Cardiac muscle cell (in vitro differentiated cells and primary cell): Measurements from ENCODE around the gene HOXA5. TPM values are rescaled to one million over a fixed set of nuclear protein-coding genes. Genes with fewer than 3 reads are reported as not detected.

Source experiments
- DNase-seq, 2 donors: peaks; one replicate each; pipeline versions ENCODE4 v3.0.0 to v3.0.0-alpha.2; 2010 to 2017; ENCODE audit warnings: low read depth in 1 of 2, low spot score in 1 of 2
- H3K27ac ChIP-seq: fragments of 200-600 bp; sonication (generic); 2 replicates; pipeline ENCODE4 v1.5.1; 2016
- H3K27me3 ChIP-seq: fragments of 200-600 bp; sonication (generic); 2 replicates; pipeline ENCODE4 v1.6.0; 2016; ENCODE audit warnings: control low read depth
- H3K36me3 ChIP-seq: fragments of 200-600 bp; sonication (generic); 2 replicates; pipeline ENCODE4 v1.5.1; 2016; ENCODE audit warnings: control low read depth
- H3K4me1 ChIP-seq: fragments of 200-600 bp; sonication (generic); 2 replicates; pipeline ENCODE4 v1.8.1; 2017; ENCODE audit warnings: low read depth, mild to moderate bottlenecking, mixed run types
- H3K4me3 ChIP-seq: fragments of 200-600 bp; sonication (generic); 2 replicates; pipeline ENCODE4 v1.5.1; 2016; ENCODE audit warnings: mild to moderate bottlenecking
- H3K9me3 ChIP-seq: fragments of 200-600 bp; sonication (generic); 2 replicates; pipeline ENCODE4 v1.5.1; 2017; ENCODE audit warnings: low read depth, mild to moderate bottlenecking, control low read depth
- CTCF ChIP-seq: IDR thresholded peaks from 2 replicates; pipeline ENCODE4 v1.5.1; 2012; ENCODE audit warnings: low read depth, mild to moderate bottlenecking, low read length
- polyA plus RNA-seq: library from polyadenylated mRNA; unstranded; fragments of >200 nt; fragmentation: Nextera tagmentation; extraction: Ambion mirVana; gene quantifications from 2 replicates; pipeline ENCODE4 v1.2.1, GENCODE V29; 2016
- total RNA-seq: library from RNA; depleted of rRNA; stranded (reverse); fragments of >200 nt; gene quantifications from 2 replicates; pipeline ENCODE4 v1.2.3, GENCODE V29; 2016

Gene HOXA5
- total and polyA plus RNA-seq, 2 experiments from 2014 or later: not detected

GRCh38 chr7:27095897-27096767, 47.3 kb downstream of the HOXA5 start, which contains the start of gene HOXA1:
Gene HOXA1 (minus strand): TSS chr7:27096000. CDS start chr7:27095912, 88 bp downstream.
- no peaks in the 10 kb centered on the region for H3K9me3 ChIP-seq
- H3K27ac ChIP-seq: no peak within 1 kb of the TSS
- peak; percentile 62 to 66 for DNase-seq
- H3K36me3 ChIP-seq: no peaks in the 10 kb centered on the region
- TF ChIP-seq CTCF: no peak
- peaks cover 100% of the 10 kb centered on the region for H3K27me3 ChIP-seq
- H3K4me1 ChIP-seq: no peaks in the 10 kb centered on the region
- peak within 1 kb of the TSS; percentile 52 for H3K4me3 ChIP-seq

GRCh38 chr7:27095050-27095896, 48.2 kb downstream of the HOXA5 start:
- H3K4me1 ChIP-seq: no peaks in the 10 kb centered on the region
- H3K27ac ChIP-seq: no peak overlapping the region
- peak overlapping the region; percentile 52 for H3K4me3 ChIP-seq
- H3K27me3 ChIP-seq: peaks cover 100% of the 10 kb centered on the region
- DNase-seq: no peak
- no peaks in the 10 kb centered on the region for H3K36me3 ChIP-seq
- H3K9me3 ChIP-seq: no peaks in the 10 kb centered on the region
- no peak for TF ChIP-seq CTCF

GRCh38 chr7:27094304-27095049, 49.0 kb downstream of the HOXA5 start:
- H3K9me3 ChIP-seq: no peaks in the 10 kb centered on the region
- H3K27ac ChIP-seq: no peak overlapping the region
- peak overlapping the region; percentile 52 for H3K4me3 ChIP-seq
- DNase-seq: no peak
- H3K4me1 ChIP-seq: no peaks in the 10 kb centered on the region
- TF ChIP-seq CTCF: no peak
- no peaks in the 10 kb centered on the region for H3K36me3 ChIP-seq
- H3K27me3 ChIP-seq: peaks cover 100% of the 10 kb centered on the region

- no peak for DNase-seq
- no peak for TF ChIP-seq CTCF
- Histone ChIP-seq H3K27ac (no peak overlapping the region), H3K4me3 (no peak overlapping the region), H3K4me1 (no peaks in the 10 kb centered on the region), H3K27me3 (peaks cover 100% of the 10 kb centered on the region), H3K9me3 (no peaks in the 10 kb centered on the region), H3K36me3 (no peaks in the 10 kb centered on the region)
Measured at GRCh38 chr7:27093184-27093895, 50.1 kb downstream of the HOXA5 start.

- Histone ChIP-seq H3K4me1 (no peaks in the 10 kb centered on the region), H3K36me3 (no peaks in the 10 kb centered on the region), H3K4me3 (no peak overlapping the region), H3K27ac (no peak overlapping the region), H3K9me3 (no peaks in the 10 kb centered on the region), H3K27me3 (peaks cover 100% of the 10 kb centered on the region)
- TF ChIP-seq CTCF: no peak
- DNase-seq: no peak
Measured at GRCh38 chr7:27092819-27093110, 50.7 kb downstream of the HOXA5 start.
